H54 (cell line): ENCODE measurements around the gene VEZT.
"Not testable (repeated sequence)": the region's sequence is repeated elsewhere in the genome, so short reads cannot be mapped to it uniquely, and the experiment has no call there.

Experiments used
- DNase-seq: peaks from one replicate; pipeline ENCODE4 v3.0.0; 2011; ENCODE audit warnings: low spot score, mixed read lengths; ENCODE audit not compliant: insufficient read length
- FAIRE-seq: peaks from 3 replicates; lab custom pipeline; 2011; peaks lifted over from hg19 to GRCh38; lab: Jason Lieb, UNC
- POLR2A ChIP-seq: IDR thresholded peaks from 2 replicates; pipeline ENCODE4 v1.6.1; 2011; ENCODE audit warnings: low read depth, mild to moderate bottlenecking, low read length

The VEZT gene

DNA sequence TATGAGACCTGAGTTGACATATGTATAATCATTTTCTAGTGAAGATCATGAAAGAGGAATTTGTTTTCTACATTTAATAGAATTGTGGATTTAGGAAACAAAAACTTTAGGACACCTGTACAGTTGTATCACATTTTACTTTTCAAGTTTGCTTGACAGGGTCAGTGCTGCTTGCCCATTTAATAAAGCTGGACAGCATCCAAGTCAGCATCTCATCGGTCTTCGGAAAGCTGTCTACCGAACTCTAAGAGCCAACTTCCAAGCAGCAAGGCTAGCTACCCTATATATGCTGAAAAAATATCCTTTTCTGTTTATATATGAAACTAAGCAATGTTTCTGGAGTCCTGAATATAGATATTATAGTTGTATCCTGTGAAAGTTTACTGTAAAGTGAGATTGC lies 52.3 kb downstream of the VEZT start:
- FAIRE-seq (no peak), DNase-seq (no peak)
- no peak for TF ChIP-seq POLR2A

DNA sequence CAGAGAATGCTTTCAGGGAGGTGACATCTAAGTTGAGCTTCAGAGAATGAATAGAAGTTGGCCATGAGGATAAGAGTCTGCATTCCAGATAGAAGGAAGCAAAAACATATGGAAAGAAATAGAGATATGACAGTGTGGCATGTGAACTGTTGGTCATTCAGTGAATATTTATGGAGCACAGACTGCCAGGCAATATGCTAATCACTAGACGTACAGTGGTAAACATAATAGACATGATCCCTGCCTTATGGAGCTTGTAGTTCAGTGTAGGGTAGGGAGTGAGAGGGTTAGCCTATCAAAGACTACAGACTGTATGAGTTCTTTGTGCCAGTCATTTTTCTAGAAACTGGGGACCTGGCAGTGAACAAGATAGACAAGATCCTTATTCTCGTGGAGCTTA lies 53.9 kb downstream of the VEZT start:
- DNase-seq (no peak), FAIRE-seq (no peak)
- TF ChIP-seq POLR2A = no peak

DNA sequence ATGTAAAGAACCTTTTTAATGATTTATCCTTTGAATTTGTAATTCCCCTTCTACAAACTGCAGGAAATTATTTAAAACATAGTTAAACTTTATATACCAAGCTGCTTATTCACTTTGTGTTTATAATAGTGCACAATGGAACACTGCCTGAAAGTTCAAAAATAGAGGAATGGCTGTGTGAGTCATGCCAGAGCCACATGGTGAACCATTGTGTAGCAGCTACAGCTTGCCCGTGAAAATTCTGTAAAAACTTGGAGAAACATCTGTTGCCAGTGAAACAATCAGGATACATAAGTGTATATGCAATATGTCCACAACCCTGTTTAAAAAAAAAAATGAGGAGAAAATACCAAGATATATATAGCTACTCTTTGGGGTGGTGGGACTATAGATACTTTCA lies 59.5 kb downstream of the VEZT start:
- FAIRE-seq = peak; percentile 77
- no peak for TF ChIP-seq POLR2A
- DNase-seq = peak; percentile 7

DNA sequence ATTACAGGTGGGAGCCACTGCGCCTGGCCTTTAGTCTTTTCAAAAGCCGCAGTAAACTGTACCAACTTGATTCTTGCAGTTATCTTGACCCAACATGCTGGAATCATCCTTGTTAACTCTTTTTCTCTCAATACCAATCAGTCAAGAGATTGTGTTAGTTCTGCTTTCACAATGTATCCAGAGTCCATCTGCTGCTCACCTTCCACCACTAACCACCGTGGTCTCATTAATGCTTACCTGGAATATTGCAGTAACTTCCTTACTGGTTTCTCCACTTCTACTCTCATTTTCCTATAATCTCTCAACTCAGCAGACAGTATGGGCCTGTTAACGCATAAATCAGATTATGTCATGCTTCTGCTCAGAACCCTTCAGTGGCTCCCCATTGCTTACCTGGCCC lies 62.2 kb downstream of the VEZT start:
- no peak for TF ChIP-seq POLR2A
- FAIRE-seq (no peak), DNase-seq (no peak)

DNA sequence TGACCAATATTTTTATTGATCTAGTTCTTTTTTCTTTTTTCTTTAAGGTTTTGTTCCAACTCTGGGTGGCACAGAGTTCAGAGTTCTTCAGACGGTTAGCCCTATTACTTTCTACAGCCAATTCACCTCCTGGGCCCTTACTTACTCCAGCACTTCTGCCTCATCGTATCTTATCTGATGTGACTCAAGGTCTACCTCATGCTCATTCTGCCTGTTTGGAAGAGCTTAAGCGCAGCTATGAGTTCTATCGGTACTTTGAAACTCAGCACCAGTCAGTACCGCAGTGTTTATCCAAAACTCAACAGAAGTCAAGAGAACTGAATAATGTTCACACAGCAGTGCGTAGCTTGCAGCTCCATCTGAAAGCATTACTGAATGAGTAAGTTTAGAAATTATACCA lies 64.7 kb downstream of the VEZT start:
- DNase-seq (no peak), FAIRE-seq (peak; percentile 57)
- TF ChIP-seq POLR2A = no peak

DNA sequence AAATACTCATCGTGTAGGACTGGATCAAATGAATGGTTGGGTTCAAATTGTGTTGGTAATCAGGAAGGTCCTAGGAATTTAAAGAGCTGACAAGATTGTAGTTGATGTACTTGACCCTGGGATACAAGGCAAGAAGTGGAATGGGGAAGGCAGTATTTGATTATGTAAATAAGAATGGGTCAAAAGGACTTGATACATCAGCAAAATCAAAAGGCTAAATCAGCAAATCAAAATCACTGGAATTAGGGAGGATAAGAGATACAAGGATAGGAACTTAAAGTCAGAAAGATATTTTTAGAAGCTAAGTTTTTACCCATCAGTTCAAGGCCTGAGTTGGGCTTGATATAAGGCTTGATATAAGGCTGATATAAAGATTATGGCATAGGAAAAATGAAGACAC lies 65.8 kb downstream of the VEZT start:
- no peak for FAIRE-seq
- TF ChIP-seq POLR2A = no peak

DNA sequence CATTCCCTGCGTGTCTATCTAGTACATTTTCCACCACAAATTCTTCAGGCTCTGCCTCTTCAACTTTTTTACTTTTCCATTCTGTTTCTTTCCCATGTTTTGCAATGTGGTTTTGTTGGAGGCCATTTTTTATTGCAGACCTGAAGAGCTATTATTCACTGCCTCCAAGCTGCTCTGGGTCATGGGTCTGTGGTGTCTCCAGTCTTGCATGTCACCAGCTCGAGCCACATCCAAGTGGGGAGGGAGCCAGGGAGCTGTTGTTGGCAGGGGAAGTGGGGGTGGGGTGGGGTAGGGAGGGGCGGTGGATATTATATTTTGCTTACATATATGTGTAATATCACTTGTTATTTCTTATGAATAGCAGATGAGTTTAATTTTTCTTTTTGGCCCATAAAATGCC lies 69.1 kb downstream of the VEZT start:
- no peak for FAIRE-seq

More for the DNA sequence above, 65.8 kb downstream of the VEZT start:
- no peak for DNase-seq

DNA sequence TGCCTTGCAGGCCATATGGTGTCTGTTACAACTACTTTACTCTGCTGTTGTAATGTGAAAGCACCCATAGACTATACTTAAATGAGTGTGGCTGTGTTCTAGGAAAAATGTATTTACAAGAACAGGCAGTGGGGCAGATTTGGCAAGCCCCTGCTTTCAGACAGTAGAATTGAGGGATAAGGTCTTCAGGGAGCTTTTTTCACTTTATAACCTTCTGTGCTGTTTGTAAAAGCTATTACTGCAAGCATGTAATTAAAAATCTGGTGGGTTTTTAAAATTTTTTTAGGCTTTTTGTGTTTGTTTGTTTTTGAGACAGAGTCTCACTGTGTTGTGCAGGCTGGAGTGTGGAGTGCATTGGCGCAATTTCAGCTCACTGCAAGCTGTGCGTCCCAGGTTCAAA lies 73.9 kb downstream of the VEZT start:
- no peak for TF ChIP-seq POLR2A
- FAIRE-seq = no peak
- no peak for DNase-seq

More for the DNA sequence above, 69.1 kb downstream of the VEZT start:
- no peak for DNase-seq
- TF ChIP-seq POLR2A = no peak

DNA sequence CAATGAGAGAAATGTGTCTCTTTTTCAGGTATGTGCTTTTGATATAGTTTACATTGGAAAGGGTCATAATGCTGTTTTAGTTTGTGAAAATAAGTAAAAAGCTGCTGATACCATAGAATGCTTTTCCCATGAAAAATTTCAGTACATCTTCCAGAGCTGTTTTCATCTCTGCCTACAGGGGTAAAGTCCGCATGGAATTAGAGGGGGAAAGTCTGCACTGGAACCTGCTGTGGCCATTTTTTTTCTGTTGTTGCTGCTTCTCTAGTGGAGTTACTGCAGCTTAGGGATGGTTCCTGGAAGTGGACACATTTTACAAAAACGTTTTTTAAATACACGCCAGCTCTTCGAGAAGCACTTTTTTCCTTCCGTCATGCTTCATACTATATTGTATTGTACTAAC lies 81.3 kb downstream of the VEZT start:
- DNase-seq (no peak), FAIRE-seq (no peak)
- no peak for TF ChIP-seq POLR2A

DNA sequence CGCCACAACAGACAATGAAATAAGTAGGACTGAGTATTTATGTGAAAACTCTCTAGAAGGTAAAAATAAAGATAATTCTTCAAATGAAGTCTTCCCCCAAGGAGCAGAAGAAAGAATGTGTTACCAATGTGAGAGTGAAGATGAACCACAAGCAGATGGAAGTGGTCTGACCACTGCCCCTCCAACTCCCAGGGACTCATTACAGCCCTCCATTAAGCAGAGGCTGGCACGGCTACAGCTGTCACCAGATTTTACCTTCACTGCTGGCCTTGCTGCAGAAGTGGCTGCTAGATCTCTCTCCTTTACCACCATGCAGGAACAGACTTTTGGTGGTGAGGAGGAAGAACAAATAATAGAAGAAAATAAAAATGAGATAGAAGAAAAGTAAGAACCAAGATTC lies 82.7 kb downstream of the VEZT start:
- FAIRE-seq = no peak
- TF ChIP-seq POLR2A = no peak
- no peak for DNase-seq

DNA sequence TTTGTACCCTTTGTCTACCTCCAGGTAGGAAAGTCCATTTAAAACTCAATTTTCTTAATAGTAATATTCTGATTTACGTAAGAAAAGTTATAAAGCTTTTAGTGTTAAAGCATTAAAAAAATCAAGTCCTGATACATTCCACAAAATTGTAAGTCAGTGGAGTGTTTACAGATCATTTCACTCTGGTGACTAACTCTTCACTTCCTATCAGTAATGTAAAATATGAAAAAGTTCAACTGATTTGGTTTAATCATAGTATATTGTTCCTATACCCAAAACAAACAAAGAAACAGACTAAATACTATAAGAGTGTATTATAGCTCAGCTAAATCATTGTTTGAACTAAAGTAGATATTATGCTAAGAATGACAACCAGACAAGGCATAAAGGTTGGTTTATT lies 85.9 kb downstream of the VEZT start:
- DNase-seq = no peak

DNA sequence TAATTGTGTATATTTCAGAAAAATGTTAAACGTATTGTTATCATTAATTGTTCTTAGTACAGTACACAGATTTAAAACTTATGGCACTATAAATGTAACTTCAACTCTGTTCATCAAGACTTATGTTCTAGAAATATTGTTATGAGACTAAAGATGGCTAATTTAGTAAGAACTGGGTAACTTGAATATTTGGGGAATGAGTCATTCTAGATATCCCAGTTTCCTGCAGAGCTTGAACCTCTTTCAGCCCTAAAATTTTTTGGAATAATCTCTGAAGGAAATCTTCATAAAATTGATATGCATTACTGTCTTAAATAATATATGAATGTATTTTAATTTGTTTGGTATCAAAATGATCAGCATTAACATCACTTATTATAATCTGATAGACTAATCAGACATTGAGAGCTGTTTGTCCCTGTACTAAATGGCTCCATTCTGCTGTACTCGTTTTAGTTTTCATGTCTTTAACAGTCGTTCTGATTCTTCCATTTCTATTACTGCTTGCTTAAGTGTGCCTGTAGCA lies 87.1 kb downstream of the VEZT start:
- DNase-seq (no peak), FAIRE-seq (peak; percentile 62)
- no peak for TF ChIP-seq POLR2A

More for the DNA sequence above, 85.9 kb downstream of the VEZT start:
- peak; percentile 57 for FAIRE-seq
- TF ChIP-seq POLR2A = no peak

DNA sequence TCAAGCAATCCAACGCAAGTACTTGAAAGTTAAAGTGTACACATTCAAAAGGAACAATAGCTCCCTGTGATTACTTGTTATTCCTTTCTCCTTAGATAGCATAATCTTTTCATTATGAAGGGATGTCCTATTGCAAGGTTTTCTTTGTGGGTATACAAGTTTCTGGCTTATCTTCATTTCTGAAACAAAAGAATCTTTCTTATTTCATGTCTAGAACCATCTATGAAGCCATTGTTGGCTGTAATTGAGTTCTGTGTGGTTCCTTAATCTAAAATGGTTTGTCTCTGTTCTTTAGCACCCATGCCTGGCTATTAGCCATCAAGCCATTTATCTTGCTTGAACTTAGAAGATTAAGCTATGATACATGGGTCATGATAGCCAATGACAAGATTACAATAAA lies 95.0 kb downstream of the VEZT start:
- DNase-seq (no peak), FAIRE-seq (no peak)
- TF ChIP-seq POLR2A = no peak

DNA sequence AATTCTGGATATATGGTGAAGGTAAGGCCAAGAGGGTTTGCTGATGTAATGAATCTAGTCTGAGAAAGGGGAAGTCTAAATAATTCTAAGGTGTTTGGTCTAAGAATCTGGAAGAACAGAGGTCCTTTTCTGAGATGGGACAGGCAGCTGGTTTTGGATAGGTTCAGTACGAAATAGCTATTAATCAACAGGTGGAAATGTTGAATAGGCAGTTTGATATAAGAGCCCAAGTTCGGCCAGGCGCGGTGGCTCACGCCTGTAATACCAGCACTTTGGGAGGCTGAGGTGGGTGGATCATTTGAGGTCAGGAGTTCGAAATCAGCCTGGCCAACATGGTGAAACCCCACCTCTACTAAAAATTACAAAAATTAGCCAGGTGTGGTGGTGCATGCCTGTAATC lies 97.1 kb downstream of the VEZT start:
- not testable (repeated sequence) for FAIRE-seq, DNase-seq

DNA sequence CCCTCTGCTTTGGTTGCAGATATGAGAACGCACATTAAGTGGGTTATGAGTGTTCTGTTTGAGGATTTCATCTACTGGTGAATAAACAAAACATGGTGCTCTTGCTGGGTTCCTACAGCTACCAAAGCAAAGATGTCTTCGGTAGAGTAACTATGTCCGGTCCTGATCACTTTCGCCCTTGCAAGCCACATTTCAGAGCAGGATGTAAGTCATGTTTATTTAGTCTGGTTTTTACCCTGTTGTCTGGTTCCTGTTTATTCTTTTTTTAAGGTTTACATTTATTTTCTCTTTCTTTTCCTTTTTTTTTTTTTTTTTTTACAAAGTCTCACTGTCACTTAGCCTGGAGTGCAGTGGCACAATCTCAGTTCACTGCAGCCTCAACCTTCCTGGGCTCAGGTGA lies 99.2 kb downstream of the VEZT start:
- no peak for FAIRE-seq
- no peak for DNase-seq
- no peak for TF ChIP-seq POLR2A

DNA sequence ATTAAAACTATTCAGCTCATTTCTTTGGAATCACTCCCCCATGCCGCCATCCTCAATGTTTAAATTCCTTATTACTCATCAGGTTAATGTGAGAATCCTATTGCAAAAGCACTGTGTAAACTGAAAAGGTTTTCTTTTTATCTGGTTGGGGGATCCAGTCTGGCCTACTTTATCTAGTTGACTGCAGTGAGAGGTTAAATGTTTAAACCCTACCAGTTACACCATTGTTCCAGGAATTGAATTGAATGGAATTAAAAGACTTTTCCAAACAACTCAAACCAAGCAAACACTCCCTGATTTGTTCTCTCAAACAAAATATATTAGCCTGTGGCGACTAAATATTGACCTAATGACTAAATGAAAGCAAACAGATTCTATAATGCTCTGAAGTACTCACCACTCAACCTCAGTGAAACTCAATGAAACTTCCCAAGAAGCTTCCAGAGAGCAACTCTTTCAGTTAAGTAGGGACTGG lies 100.5 kb downstream of the VEZT start:
- FAIRE-seq = no peak
- no peak for DNase-seq
- TF ChIP-seq POLR2A = no peak
